ENCODE measurements around the gene PHLDA2. TPM values are rescaled to one million over a fixed set of nuclear protein-coding genes. Genes with fewer than 3 reads are reported as not detected.

The PHLDA2 gene
- total RNA-seq, 3 donors from 2014 or later = 8.9 to 25.6 (median 23.9) TPM

DNA sequence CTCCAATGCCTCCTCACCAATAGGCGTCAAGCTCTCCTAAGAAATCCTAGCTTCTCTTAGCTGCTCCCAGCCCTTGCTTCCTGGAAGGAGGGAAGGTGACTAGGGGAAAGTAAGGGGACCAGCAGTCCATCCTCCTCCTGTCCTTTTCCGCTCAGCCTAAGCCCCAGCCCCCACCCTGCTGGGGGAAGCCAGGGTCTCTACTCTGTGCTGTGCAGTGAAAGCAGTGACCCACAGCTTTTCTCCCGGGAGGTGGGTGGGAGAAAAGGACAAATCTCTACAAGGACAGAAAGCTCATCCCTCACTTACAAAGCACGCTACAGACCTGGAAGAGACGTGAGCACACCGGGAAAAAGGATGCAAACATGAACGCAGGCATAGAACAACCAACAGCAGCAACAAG is 30.9 kb upstream of the PHLDA2 start:
- no peak for ATAC-seq
- TF ChIP-seq, protein P1, sequence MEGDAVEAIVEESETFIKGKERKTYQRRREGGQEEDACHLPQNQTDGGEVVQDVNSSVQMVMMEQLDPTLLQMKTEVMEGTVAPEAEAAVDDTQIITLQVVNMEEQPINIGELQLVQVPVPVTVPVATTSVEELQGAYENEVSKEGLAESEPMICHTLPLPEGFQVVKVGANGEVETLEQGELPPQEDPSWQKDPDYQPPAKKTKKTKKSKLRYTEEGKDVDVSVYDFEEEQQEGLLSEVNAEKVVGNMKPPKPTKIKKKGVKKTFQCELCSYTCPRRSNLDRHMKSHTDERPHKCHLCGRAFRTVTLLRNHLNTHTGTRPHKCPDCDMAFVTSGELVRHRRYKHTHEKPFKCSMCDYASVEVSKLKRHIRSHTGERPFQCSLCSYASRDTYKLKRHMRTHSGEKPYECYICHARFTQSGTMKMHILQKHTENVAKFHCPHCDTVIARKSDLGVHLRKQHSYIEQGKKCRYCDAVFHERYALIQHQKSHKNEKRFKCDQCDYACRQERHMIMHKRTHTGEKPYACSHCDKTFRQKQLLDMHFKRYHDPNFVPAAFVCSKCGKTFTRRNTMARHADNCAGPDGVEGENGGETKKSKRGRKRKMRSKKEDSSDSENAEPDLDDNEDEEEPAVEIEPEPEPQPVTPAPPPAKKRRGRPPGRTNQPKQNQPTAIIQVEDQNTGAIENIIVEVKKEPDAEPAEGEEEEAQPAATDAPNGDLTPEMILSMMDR (IDR thresholded peaks at IDR 0.05) = no peak
- DNase-seq = no peak
- Histone ChIP-seq H3K9me3 (no peaks in the 10 kb centered on the region), H3K36me3 (ENCODE audit: low read depth) (peaks cover 21% of the 10 kb centered on the region), H3K4me3 (no peak overlapping the region), H3K4me1 (ENCODE audit: low read depth) (no peaks in the 10 kb centered on the region)
- intact Hi-C loops (cut with DNase I, micrococcal nuclease) = no loop called here

DNA sequence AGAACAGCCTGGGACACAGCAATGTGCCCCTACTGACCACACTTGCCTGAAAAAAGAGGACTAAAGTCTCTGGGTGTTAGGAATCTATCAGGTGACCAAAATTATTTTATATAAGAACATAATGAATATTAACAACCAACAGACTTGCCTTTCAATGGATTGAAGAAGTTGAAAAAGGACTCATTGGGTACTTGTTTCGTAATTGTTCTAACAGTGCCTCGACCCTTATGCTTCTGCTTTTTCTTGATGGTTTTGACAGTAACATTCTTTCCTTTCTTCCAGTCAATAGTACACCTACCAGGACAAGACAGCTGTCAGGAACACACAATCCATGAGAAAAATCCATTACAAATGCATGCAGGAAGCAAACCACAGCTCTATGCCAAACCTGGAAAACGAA is 29.0 kb upstream of the PHLDA2 start:
- intact Hi-C loops (cut with DNase I, micrococcal nuclease) = no loop called here
- no peak for DNase-seq
- TF ChIP-seq, protein P1 (IDR thresholded peaks at IDR 0.05) = no peak
- Histone ChIP-seq H3K9me3 (no peaks in the 10 kb centered on the region), H3K4me3 (no peak overlapping the region), H3K36me3 (ENCODE audit: low read depth) (peaks cover 9% of the 10 kb centered on the region), H3K4me1 (ENCODE audit: low read depth) (no peaks in the 10 kb centered on the region)
- ATAC-seq = no peak

DNA sequence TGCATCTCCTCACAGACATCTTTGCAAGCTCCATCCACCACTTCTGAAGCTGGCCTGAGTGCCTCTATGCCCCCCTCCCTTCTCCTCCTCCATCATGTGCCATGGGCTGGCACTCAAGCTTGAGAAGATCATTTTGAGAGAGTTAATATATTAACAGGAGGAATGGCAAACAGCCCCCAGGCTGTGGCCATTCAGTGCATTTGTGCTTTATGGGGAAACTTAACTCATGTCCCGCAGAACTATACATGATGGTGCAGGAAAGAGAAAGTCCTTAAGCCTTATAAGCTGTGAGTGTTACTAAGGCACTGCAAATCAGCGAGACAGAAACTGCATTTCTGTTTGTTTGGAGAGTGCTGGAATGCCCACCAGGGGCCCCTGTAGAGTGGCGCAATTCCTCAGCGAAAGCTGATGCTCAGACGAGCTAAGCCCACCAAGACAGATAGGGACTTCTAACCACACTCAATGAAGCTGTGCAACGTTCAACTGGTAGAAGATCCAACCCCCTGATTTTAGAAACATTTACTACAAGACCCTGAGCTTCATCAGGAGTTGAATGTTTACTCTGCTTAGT is 26.8 kb upstream of the PHLDA2 start:
- Histone ChIP-seq H3K36me3 (ENCODE audit: low read depth) (peaks cover 13% of the 10 kb centered on the region), H3K4me1 (ENCODE audit: low read depth) (no peaks in the 10 kb centered on the region), H3K9me3 (no peaks in the 10 kb centered on the region), H3K4me3 (no peak overlapping the region)
- TF ChIP-seq, protein P1 (IDR thresholded peaks at IDR 0.05) = no peak
- DNase-seq = no peak
- no peak for ATAC-seq
- intact Hi-C loops (cut with DNase I, micrococcal nuclease) = no loop called here

DNA sequence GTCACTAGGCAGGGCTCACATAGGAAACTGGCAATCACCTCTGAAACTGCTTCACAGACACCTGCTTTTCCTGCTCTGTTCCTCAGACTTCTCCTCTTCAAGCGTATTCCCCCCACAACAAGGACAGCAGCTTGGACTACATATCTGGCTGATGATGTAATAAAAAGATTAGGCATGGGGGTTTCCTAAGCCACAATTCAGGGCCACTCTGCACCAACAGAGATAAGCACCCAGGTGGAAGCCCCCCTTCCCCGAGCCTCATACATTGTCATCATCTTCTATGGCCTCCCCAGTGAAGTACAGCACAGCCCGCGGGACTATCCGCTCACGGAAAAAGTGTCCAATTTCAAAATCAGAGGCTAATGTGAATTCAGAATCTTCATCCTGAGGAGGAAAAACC is 25.0 kb upstream of the PHLDA2 start:
- DNase-seq (no peak), ATAC-seq (no peak)
- intact Hi-C loops (cut with DNase I, micrococcal nuclease) = no loop called here
- H3K4me3 ChIP-seq = no peak overlapping the region
- H3K4me1 ChIP-seq (ENCODE audit: low read depth) = no peaks in the 10 kb centered on the region
- H3K9me3 ChIP-seq = no peaks in the 10 kb centered on the region
- peaks cover 9% of the 10 kb centered on the region for H3K36me3 ChIP-seq (ENCODE audit: low read depth)
- TF ChIP-seq, protein P1 (IDR thresholded peaks at IDR 0.05) = no peak

DNA sequence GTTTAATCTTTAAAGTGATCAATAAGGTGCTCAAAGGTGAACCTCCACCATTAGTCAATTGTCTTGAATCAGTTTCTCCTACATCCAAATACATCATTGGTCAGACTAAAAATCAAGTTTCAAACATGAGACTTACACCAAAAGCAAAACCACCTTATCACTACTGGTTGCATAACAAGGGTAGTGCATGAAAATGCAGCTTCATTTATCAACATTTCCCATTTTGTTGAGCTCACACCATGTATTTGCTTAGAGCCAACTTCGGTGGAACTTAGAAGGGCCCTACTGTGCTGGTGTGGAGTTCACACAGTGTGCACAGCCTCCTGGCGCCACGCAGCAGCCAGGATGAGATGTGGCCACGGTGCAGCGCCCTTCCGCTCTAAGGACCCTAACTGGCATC is 23.1 kb upstream of the PHLDA2 start:
- intact Hi-C loops (cut with DNase I, micrococcal nuclease) = no loop called here
- TF ChIP-seq, protein P1 (IDR thresholded peaks at IDR 0.05) = no peak
- Histone ChIP-seq H3K4me1 (ENCODE audit: low read depth) (no peaks in the 10 kb centered on the region), H3K9me3 (no peaks in the 10 kb centered on the region), H3K36me3 (ENCODE audit: low read depth) (peaks cover 4% of the 10 kb centered on the region), H3K4me3 (no peak overlapping the region)
- ATAC-seq (no peak), DNase-seq (no peak)
